T-helper 2 cell treated with Interferon-gamma antibody and Interleukin-4, amounts not matched to agents 5 μg/mL and 100 μg/mL, for 36 hours (primary cell): ENCODE measurements around the gene SLC16A3.
A peak's percentile ranks its signal among the peaks of the same experiment; 100 is the strongest.
"Not testable (repeated sequence)": the region's sequence is repeated elsewhere in the genome, so short reads cannot be mapped to it uniquely, and the experiment has no call there.

Experiments used
- DNase-seq: peaks from one replicate; pipeline ENCODE4 v3.0.0; 2021; ENCODE audit warnings: low spot score
- H3K27ac Mint-ChIP-seq: one replicate; pipeline ENCODE4 v1.8.0; 2021; ENCODE audit warnings: mild to moderate bottlenecking, mixed read lengths
- H3K27me3 Mint-ChIP-seq: one replicate; pipeline ENCODE4 v1.8.0; 2021; ENCODE audit warnings: low read depth, mixed read lengths
- H3K36me3 Mint-ChIP-seq: one replicate; pipeline ENCODE4 v1.8.0; 2021; ENCODE audit warnings: low read depth, mixed read lengths
- H3K4me1 Mint-ChIP-seq: one replicate; pipeline ENCODE4 v1.8.0; 2021; ENCODE audit warnings: low read depth, mixed read lengths
- H3K4me3 Mint-ChIP-seq: one replicate; pipeline ENCODE4 v1.8.0; 2022; ENCODE audit warnings: mild to moderate bottlenecking, moderate library complexity, mixed read lengths
- H3K9me3 Mint-ChIP-seq: one replicate; pipeline ENCODE4 v1.8.0; 2021; ENCODE audit warnings: mixed read lengths

Gene SLC16A3

GRCh38 chr17:82248815-82249674 lies 20.2 kb downstream of the SLC16A3 start:
- no peaks in the 10 kb centered on the region for H3K27me3 Mint-ChIP-seq
- H3K4me3 Mint-ChIP-seq = no peak overlapping the region
- H3K4me1 Mint-ChIP-seq = peaks cover 2% of the 10 kb centered on the region
- DNase-seq = no peak
- peaks cover 71% of the 10 kb centered on the region for H3K36me3 Mint-ChIP-seq
- no peak overlapping the region for H3K27ac Mint-ChIP-seq
- H3K9me3 Mint-ChIP-seq = no peaks in the 10 kb centered on the region

GRCh38 chr17:82249896-82250581 lies 21.2 kb downstream of the SLC16A3 start:
- DNase-seq = no peak
- Mint-ChIP-seq H3K27ac (no peak overlapping the region), H3K4me3 (no peak overlapping the region), H3K27me3 (no peaks in the 10 kb centered on the region), H3K9me3 (no peaks in the 10 kb centered on the region), H3K36me3 (peaks cover 61% of the 10 kb centered on the region), H3K4me1 (peaks cover 2% of the 10 kb centered on the region)

GRCh38 chr17:82250868-82251500 lies 22.1 kb downstream of the SLC16A3 start:
- H3K27me3 Mint-ChIP-seq = no peaks in the 10 kb centered on the region
- H3K36me3 Mint-ChIP-seq = peaks cover 61% of the 10 kb centered on the region
- H3K27ac Mint-ChIP-seq = no peak overlapping the region
- DNase-seq = no peak
- H3K4me1 Mint-ChIP-seq = peaks cover 2% of the 10 kb centered on the region
- no peaks in the 10 kb centered on the region for H3K9me3 Mint-ChIP-seq
- no peak overlapping the region for H3K4me3 Mint-ChIP-seq

GRCh38 chr17:82252511-82253178 lies 23.8 kb downstream of the SLC16A3 start:
- H3K36me3 Mint-ChIP-seq = peaks cover 65% of the 10 kb centered on the region

GRCh38 chr17:82253179-82253544 lies 24.3 kb downstream of the SLC16A3 start:
- H3K27ac Mint-ChIP-seq = no peak overlapping the region
- peaks cover 3% of the 10 kb centered on the region for H3K4me1 Mint-ChIP-seq
- no peaks in the 10 kb centered on the region for H3K9me3 Mint-ChIP-seq
- H3K36me3 Mint-ChIP-seq = peaks cover 63% of the 10 kb centered on the region
- no peak overlapping the region for H3K4me3 Mint-ChIP-seq
- no peaks in the 10 kb centered on the region for H3K27me3 Mint-ChIP-seq
- DNase-seq = no peak

More at GRCh38 chr17:82252511-82253178, 23.8 kb downstream of the SLC16A3 start:
- no peak for DNase-seq
- Mint-ChIP-seq H3K9me3 (no peaks in the 10 kb centered on the region), H3K4me1 (peaks cover 5% of the 10 kb centered on the region), H3K4me3 (no peak overlapping the region), H3K27me3 (no peaks in the 10 kb centered on the region), H3K27ac (no peak overlapping the region)

GRCh38 chr17:82254096-82254495 lies 25.3 kb downstream of the SLC16A3 start:
- H3K27ac Mint-ChIP-seq, H3K4me3 Mint-ChIP-seq, H3K27me3 Mint-ChIP-seq, H3K9me3 Mint-ChIP-seq, DNase-seq, H3K4me1 Mint-ChIP-seq: not testable (repeated sequence)
- peaks cover 65% of the 10 kb centered on the region for H3K36me3 Mint-ChIP-seq

- H3K27me3 Mint-ChIP-seq, H3K4me3 Mint-ChIP-seq: not testable (repeated sequence)
- H3K36me3 Mint-ChIP-seq = peaks cover 69% of the 10 kb centered on the region
Measured at GRCh38 chr17:82254746-82255145, 25.9 kb downstream of the SLC16A3 start.

GRCh38 chr17:82255402-82255972 lies 26.6 kb downstream of the SLC16A3 start:
- H3K4me1 Mint-ChIP-seq = peaks cover 3% of the 10 kb centered on the region
- H3K9me3 Mint-ChIP-seq = no peaks in the 10 kb centered on the region
- H3K27me3 Mint-ChIP-seq = no peaks in the 10 kb centered on the region
- peaks cover 76% of the 10 kb centered on the region for H3K36me3 Mint-ChIP-seq
- DNase-seq = no peak
- no peak overlapping the region for H3K4me3 Mint-ChIP-seq
- peak overlapping the region; percentile 41 for H3K27ac Mint-ChIP-seq

More at GRCh38 chr17:82254746-82255145, 25.9 kb downstream of the SLC16A3 start:
- not testable (repeated sequence) for H3K27ac Mint-ChIP-seq, H3K9me3 Mint-ChIP-seq, H3K4me1 Mint-ChIP-seq, DNase-seq

GRCh38 chr17:82256242-82256885 lies 27.5 kb downstream of the SLC16A3 start:
- H3K4me3 Mint-ChIP-seq = no peak overlapping the region
- peaks cover 3% of the 10 kb centered on the region for H3K4me1 Mint-ChIP-seq
- peaks cover 79% of the 10 kb centered on the region for H3K36me3 Mint-ChIP-seq

GRCh38 chr17:82257473-82257872 lies 28.6 kb downstream of the SLC16A3 start:
- DNase-seq = no peak
- H3K4me1 Mint-ChIP-seq = peaks cover 3% of the 10 kb centered on the region
- no peaks in the 10 kb centered on the region for H3K9me3 Mint-ChIP-seq
- no peak overlapping the region for H3K4me3 Mint-ChIP-seq
- no peaks in the 10 kb centered on the region for H3K27me3 Mint-ChIP-seq
- H3K36me3 Mint-ChIP-seq = peaks cover 78% of the 10 kb centered on the region
- peak overlapping the region; percentile 62 for H3K27ac Mint-ChIP-seq

More at GRCh38 chr17:82256242-82256885, 27.5 kb downstream of the SLC16A3 start:
- Mint-ChIP-seq H3K9me3 (no peaks in the 10 kb centered on the region), H3K27ac (no peak overlapping the region), H3K27me3 (no peaks in the 10 kb centered on the region)
- DNase-seq = no peak

- Mint-ChIP-seq H3K36me3 (peaks cover 72% of the 10 kb centered on the region), H3K27ac (no peak overlapping the region), H3K9me3 (no peaks in the 10 kb centered on the region), H3K4me3 (no peak overlapping the region), H3K27me3 (no peaks in the 10 kb centered on the region), H3K4me1 (peaks cover 3% of the 10 kb centered on the region)
- DNase-seq = no peak
Measured at GRCh38 chr17:82258555-82258954, 29.7 kb downstream of the SLC16A3 start.

GRCh38 chr17:82259972-82260961 lies 31.4 kb downstream of the SLC16A3 start:
- not testable (repeated sequence) for H3K4me1 Mint-ChIP-seq, H3K27me3 Mint-ChIP-seq, DNase-seq, H3K27ac Mint-ChIP-seq, H3K9me3 Mint-ChIP-seq, H3K4me3 Mint-ChIP-seq
- peaks cover 84% of the 10 kb centered on the region for H3K36me3 Mint-ChIP-seq
